Measurements from ENCODE around the gene NSD1. TPM values are rescaled to one million over a fixed set of nuclear protein-coding genes. Genes with fewer than 3 reads are reported as not detected.
"Not testable (repeated sequence)": the region's sequence is repeated elsewhere in the genome, so short reads cannot be mapped to it uniquely, and the experiment has no call there.

Gene NSD1
- total RNA-seq, 1 experiment from 2014 or later, result 49.1 TPM

DNA sequence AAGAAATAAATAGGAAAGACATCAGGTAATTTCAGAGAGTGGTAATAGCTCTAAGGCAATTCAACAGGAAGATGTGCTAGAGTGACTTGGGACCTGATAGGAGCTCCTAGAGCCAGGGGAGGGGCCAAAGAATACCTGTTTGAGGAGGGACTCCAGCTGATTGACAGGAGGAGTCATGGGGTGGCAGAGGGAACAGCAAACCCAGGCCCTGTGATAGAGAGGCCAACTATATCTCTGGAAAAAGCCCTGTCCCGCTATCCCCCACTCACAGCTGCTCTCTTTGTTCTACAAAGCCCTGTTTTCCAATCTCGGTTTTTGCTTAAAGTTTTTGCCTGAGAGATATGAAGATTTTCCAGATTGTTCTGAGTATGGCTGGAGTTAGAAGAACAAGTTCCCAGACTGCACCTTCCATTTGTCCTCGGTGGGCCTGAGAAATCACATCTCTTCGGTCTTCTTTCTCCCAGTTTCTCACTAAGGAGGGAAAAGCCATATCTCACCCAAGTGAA is 9.0 kb upstream of the NSD1 start:
- DNase-seq (ENCODE audit: extremely low read depth, low read depth), result no peak

DNA sequence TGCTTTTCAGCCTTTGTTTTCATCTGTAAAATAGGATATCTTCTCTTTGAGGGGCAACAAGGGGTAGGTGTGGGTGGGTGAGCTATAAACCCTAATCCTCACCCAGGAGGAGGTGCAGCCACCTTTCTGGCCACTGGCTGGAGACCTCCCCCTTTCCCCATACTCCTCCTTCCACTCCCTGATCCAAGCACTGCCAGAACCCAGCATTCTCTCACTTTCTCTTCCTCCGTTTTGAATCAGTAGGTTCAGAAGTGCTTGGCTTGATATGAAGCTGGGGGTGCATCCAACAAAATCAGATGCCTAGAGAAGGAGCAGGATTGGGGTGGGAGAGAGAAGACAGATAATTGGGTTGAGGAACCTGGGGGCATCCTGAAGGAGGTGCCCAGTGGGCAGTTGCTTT is 6.8 kb upstream of the NSD1 start:
- DNase-seq (ENCODE audit: extremely low read depth, low read depth), result no peak

DNA sequence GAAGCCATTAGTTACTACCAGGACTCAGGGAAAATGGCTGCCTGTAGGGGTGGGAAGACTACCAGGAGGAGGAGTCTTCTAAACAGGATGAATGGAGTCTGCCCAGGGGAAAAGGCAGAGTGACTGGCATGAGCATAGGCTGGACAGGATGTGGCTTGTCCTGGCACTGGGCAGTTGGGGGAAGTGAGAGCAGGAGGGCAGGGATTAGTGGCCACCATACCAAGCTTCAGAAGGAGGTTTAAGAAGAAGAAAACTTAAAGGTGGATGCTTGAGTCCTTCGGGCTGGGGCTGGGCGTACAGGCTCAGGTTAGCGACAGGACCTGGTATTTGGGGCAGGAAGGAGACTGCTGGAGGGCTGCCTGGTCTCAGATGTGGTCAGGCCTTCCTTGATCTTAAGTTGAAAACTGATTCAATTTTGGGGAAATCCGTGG is 5.0 kb upstream of the NSD1 start:
- no peak for DNase-seq (ENCODE audit: extremely low read depth, low read depth)

DNA sequence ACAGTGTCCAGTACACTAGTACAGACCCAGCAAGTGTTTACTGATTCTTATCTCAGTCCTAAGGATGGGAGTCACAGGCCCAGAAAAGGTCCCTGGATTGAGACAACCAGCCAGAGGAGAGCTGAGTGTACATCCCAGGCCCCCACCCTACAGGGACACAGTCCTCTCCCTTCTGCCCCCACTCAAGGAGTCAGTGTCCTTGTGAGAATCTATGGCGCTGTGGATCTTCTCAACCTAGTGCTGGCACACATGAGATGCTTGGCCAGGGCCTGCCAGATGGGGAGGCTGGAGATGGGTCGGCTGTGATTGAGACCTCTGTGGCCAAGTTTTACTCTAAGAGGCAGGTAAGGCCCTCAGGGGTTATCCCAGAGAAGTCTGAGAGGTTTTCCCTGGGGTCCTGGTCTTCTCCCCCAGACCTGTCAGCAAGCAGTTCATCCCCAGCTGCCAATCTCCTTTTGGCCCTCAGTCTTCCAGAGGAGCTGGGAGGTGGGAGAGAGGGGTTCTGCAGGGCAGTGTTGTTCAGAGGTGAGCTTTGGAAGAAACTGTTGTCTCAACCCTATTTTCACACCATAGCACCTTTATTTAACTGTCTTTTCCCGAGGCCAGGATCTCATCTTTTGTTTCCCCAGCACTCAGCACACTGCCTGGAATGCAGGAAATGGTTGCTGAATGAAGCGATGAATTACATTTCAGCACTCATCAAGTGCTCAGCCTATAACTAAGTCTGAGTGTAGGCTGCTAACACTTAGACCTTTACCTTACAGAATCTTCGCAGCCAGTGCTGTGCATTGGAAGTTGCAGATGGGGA is 3.2 kb upstream of the NSD1 start:
- DNase-seq (ENCODE audit: extremely low read depth, low read depth), result no peak

DNA sequence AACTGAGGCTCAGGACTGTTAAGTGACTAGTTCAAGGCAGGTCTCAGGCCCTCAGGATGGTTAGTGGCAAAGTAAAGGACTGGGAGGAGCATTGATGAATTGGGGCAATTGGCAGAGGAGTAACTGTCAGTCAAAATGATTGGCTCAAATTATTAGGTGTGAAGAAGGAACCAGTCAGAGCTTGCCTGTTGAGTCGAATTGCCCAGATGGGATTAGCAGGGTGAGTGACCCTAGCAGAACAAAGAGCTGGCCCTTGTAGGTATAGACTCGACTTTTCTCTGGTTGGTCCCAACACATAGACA is 2.6 kb upstream of the NSD1 start:
- no peak for DNase-seq (ENCODE audit: extremely low read depth, low read depth)

DNA sequence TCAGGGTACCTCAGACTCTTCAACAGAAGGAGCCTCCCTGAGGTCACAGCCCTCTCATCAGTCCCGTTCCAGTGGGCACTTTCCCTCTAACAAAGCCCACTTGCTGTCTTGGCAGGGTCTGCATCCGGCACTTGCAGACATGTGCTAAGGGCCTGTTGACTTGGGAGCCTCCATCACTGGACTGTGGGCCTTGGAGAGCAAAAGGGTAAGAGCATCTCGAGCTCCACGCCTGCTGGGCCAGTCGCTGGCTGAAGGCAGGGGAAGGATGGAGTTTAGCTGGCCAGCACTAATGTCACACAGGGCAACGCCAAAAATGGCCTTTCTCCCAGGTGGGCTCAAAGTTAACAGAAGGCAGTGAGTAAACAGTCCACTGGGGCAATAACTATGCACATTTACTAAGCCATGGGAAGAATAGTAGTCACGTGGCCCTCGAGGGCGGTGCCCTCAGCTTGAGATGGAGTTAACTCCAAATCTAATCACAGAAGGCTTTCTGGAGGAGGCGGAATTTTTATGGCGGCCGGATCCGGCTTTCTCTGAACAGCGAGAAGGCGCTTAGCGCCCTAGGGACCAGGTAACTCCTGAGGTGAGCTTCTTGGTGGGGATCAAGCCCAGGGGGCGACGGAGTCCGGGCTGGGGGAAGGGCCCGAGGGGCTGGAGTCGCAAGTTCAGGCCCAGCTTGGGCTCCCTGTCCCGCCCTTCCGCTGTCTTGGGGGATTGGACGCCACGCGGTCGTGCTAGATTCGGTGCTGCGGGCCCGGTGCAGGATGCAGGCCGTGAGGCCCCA is 2.0 kb upstream of the NSD1 start:
- DNase-seq (ENCODE audit: extremely low read depth, low read depth), result no peak

DNA sequence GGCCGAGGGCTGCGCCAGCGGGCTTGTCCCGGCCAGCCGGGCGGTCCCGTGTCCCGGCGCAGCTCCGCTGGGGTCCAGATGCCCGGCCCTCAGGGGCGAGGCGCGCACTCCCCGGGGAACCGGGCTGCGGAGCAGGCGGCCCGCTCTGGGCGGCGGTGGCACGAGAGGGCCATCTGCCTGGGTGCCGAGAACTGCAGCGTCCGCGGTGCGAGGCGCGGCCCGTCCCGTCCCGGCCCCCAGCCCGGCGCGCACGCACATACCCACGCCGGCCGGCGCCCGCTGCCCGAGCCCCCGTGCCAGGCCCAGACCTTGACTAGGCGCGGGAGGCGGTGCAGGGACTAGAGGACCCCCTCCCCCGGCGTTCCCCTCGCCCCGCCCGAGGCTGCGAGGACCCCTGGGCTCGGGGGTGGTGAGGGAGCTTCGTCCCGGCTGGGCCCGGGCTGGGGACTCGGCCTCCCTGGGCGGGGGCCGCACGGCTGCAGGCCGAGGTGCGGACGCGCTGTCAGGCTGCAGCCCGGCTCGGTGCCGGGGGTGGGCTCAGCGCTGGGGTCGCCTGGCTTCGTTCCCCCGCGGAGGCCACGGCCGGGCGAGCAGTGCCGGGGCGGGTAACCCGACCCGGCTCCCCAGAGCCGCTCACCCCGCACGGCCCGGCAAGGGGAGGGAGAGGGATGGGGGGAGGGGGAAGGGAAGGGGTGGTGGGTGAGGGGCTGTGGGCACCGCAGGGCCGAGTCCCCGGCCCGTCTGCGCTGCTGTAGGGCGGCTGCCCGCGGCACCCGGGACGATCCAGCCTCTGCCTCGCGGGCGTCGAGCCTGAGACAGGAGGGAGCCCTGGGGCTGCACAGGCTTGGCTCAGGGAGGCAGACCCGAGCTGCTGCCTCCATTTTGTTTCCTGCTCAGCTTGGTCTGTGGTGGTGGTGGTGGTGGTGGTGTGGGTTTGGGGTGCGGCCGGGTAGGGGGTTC is 1.2 kb upstream of the NSD1 start:
- no peak for DNase-seq (ENCODE audit: extremely low read depth, low read depth)

DNA sequence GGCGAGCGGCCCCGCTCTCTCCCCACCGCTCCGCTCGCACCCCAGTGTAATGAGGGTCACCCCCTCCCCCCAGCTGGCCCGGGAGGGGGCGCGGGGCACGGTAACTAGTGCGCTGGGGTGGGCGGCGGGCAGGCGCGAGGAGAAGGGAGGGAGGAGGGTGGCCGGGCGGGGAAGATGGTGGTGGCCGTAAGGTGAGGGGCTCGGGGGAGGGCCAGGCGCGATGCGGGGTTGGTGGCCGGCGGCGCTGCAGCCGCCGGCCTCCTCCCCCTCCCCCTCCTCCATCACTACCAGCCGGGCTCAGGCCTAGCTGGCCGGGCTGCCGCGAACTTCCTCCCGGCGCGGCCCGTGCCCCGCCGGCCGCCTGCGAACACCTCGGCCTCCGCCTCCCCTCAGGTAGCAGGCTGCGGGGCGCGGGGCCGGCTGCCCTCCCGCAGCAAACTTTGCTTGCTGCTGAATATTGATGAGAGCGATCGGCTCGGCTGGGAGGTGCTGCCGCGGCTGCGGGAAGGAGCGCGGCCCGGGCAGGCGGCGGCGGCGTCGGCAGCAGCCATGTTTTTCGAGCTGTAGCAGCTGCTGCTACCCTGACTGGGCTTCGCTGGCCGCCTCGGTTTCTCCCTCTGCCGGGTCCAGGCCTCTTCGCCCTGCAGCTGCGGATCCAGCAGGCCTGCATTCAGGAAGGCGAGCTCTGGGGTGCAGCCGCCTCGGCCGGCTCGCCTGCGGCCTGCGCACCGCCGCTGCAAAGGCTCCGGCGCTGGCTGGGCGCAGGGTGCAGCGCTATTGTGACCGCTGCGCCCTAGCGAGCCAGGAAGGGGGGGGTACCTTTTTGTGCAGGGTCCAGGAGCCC is 502 bp downstream of the NSD1 start:
- DNase-seq (ENCODE audit: extremely low read depth, low read depth), result no peak

DNA sequence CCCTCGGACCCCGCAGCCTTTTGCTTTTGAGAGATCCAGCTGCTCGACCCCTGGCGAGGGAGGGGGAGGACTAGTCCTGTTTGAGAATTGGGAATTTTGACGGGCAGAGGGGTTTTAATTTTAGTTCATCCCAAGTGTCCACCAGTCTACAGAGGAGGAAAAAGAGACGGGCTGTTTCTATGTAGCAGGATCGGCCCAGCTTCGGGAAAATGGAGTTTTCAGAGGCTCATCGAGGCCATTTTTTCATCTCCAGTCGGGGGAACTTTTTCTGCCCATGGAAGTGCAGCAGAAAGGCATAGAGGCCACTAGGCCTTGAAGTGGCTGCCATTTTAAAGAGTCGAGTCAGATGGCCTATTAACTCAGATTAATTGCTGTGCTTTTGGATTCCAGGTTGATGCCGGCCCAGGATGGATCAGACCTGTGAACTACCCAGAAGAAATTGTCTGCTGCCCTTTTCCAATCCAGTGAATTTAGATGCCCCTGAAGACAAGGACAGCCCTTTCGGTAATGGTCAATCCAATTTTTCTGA is 1.2 kb downstream of the NSD1 start:
- no peak for DNase-seq (ENCODE audit: extremely low read depth, low read depth)

DNA sequence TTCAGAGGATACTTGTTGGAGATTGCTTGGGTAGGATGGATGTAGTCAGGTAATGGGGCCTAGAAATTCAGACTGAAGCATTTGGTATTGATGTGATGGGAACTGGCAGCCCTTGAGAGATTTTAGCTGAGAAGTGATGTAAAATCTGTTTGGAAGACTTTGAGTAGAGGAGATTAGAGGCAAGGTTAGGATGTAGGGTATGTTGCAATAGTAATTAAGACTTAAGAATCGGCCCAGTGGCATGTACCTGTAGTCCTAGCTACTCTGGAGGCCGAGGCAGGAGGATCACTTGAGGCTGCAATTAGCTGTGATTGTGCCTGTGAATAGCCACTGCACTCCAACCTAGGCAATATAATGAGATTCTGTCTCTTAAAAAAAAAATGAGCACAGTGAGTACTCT is 6.7 kb downstream of the NSD1 start:
- DNase-seq (ENCODE audit: extremely low read depth, low read depth), result no peak

DNA sequence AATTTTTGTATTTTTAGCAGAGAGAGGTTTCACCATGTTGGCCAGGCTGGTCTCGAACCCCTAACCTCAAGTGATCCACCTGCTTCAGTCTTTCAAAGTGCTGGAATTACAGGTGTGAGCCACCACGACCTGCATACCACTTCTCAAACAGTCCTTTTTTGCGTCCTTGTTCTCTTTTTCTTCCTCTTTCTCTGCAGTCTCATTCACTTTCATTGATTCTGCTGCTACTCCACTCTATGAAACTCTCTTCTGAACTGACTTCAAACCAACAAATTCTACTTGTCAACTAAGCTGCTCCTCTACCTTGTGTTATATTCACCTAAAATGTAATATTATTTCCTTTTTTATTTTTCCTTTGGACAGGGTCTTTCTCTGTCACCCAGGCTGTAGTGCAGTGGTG is 7.9 kb downstream of the NSD1 start:
- no peak for DNase-seq (ENCODE audit: extremely low read depth, low read depth)

DNA sequence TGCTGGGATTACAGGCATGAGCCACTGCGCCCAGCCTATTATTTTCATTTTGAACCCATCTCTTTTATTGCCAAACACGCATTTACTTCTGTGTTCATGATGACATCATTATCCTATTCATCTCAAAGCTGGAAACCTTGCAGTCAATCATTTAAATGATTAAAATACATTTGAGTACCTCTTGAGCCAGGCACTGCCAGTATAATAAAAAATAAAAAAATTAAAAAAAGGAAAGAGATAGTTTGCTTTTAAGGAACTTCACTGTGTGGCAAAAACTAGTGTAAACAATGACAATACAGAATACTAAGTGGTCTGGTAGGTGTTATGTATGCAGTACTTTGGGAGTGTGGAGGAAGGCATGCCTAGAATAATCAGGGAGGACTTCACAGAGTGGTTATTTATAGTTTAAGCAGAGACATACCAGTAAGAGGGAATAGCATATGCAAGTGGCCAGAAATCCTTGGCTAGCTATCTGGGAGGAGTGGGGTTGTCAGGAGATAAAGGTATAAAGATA is 8.6 kb downstream of the NSD1 start:
- no peak for DNase-seq (ENCODE audit: extremely low read depth, low read depth)

DNA sequence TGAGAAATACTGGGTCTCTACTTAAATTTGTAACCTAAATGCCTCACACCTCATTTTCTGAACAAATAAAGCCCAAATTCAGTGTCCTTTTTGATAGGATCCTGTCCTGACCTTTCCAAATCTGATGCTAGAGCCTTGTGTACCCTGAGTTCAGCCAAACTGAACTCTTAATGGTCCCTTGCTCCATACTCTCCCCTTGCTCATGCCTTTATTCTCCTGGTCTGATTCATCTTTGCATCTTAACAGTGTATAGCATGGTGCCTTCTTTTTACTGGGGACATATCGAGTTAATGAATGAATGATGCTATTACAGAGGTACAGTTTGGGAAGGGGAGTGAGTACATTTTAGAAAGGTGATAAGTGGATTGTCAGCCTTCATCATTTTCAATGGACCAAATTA is 9.2 kb downstream of the NSD1 start:
- DNase-seq (ENCODE audit: extremely low read depth, low read depth), result no peak

DNA sequence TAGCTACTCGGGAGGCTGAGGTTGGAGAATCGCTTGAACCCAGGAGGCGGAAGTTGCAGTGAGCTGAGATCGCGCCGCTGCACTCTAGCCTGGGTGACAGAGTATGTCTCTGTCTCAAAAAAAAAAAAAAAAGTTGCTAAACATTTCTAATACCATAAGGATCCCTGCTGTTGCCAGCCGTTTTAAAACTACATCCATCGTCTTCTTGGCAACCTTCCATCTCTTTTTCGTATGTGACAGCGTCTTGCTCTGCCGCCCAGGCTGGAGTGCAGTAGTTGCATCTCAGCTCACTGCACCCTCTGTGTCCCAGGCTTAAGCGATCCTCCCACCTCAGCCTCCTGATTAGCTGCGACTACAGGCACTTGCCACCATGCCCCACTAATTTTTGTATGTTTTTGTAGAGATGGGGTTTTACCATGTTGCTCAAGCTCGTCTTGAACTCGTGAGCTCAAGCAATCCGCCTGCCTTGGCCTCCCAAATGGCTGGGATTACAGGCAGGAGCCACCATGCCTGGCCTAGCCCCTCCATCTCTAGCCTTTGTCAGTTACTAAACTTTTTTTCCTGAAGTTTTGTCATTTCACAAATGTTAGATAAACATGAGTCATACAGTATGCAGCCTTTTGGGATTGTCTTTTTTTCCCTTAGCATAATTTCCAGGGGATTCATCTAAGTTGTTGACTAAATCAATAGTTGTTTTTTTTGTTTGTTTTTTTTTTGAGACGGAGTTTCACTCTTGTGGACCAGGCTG is 13.5 kb downstream of the NSD1 start:
- no peak for DNase-seq (ENCODE audit: extremely low read depth, low read depth)

DNA sequence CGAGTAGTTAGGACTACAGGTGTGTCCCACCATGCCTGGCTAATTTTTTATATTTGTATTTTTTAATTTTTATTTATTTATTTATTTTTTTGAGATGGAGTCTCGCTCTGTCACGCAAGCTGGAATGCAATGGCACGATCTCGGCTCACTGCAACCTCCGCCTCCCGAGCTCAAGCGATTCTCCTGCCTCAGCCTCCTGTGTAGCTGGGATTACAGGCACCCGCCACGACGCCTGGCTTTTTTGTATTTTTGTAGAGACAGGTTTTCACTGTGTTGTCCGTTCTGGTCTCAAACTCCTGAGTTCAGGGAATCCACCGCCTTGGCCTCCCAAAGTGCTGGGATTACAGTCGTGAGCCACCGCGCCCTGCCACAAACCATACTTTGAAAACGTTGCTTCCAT is 16.5 kb downstream of the NSD1 start:
- DNase-seq (ENCODE audit: extremely low read depth, low read depth), result not testable (repeated sequence)

DNA sequence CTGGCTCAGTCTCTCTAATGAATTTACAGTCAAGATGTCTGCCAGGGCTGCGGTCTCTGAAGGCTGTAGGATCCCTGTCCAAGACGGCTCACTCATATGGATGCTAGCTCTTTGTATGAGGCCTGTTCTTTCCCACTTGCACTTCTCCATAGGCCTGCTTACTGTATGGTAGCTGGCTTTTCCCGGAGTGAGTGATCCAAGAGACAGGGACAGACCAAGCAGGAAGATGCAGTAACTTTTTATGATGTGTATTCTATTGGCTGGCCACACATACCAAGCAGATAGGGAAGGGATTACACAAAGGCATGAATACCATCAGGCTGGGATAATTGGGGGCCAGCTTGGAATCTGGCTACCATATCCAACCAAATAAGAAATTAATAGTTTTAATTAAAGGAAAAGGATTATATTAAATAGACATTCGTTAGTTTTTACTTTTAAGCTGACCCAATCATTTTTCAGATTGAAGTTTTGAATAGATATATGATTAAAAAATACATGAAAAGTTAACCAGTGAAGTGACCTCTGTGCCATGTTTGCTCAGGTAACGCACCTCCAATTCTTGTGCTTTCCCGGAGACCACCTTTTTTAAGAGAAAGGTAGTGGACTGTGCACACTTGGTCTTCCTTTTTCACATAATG is 20.6 kb downstream of the NSD1 start:
- DNase-seq (ENCODE audit: extremely low read depth, low read depth), result no peak

DNA sequence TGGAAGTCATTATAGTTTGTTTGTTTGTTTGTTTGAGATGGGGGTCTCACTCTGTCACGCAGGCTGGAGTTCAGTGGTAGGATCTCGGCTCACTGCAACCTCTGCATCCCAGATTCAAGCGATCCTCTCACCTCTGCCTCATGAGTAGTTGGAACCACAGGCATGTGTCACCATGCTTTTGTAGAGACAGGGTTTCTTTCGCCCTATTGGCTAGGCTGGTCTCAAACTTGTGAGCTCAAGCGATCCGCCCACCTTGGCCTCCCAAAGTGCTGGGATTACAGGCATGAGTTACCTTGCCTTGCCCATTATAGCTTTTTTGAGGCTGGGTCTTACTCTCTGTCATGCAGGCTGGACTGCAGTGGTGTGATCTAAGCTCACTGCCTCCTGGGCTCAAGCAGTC is 28.8 kb downstream of the NSD1 start:
- DNase-seq (ENCODE audit: extremely low read depth, low read depth), result no peak

DNA sequence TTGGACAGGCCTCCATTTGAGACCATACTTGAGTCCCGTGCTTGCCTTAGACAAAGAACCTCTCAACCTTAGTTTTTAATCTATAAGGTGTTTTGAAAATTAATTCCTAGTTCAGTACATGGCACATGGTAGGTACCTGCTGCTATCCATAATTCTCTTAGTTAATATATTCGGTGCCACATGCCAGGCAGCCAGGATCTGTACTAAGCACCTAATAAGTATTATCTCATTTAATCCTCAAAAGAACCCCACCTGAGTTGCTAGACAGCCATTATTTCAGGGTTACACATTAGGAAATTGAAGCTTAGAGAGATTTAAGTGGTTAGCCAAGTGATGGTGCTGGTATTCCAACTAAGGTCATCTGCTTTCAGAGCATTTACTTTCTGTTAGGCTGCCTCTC is 29.9 kb downstream of the NSD1 start:
- DNase-seq (ENCODE audit: extremely low read depth, low read depth), result no peak
